Activated CD4-positive, alpha-beta T cell treated with anti-CD3 and anti-CD28 coated beads, Interleukin-2, amount 50 U/mL, for 1 hour (primary cell): Measurements from ENCODE around the gene PPP1R9B.

ENCODE experiments used
- DNase-seq: peaks from one replicate; pipeline ENCODE4 v3.0.0-alpha.2; 2020

The PPP1R9B gene

GRCh38 chr17:50186661-50187393, 36.4 kb upstream of the PPP1R9B start:
- DNase-seq, result no peak

- DNase-seq, result no peak
These were observed 35.4 kb upstream of the PPP1R9B start for GRCh38 chr17:50185631-50186471.

GRCh38 chr17:50184611-50185398, 34.3 kb upstream of the PPP1R9B start:
- no peak for DNase-seq

GRCh38 chr17:50184064-50184463, 33.6 kb upstream of the PPP1R9B start:
- no peak for DNase-seq

GRCh38 chr17:50183421-50183994, 33.0 kb upstream of the PPP1R9B start:
- DNase-seq, result no peak

GRCh38 chr17:50182783-50183420, 32.4 kb upstream of the PPP1R9B start:
- no peak for DNase-seq

- DNase-seq, result no peak
These were observed 31.4 kb upstream of the PPP1R9B start for GRCh38 chr17:50181591-50182560.

GRCh38 chr17:50181144-50181543, 30.7 kb upstream of the PPP1R9B start:
- DNase-seq, result no peak

GRCh38 chr17:50180620-50181019, 30.1 kb upstream of the PPP1R9B start:
- no peak for DNase-seq

GRCh38 chr17:50180111-50180510, 29.6 kb upstream of the PPP1R9B start:
- no peak for DNase-seq

- peak; percentile 45 for DNase-seq
These were observed 27.7 kb upstream of the PPP1R9B start for GRCh38 chr17:50177983-50178834.

- no peak for DNase-seq
These were observed 27.0 kb upstream of the PPP1R9B start for GRCh38 chr17:50177476-50177875.

GRCh38 chr17:50176559-50177357, 26.3 kb upstream of the PPP1R9B start:
- DNase-seq, result no peak

- DNase-seq, result no peak
These were observed 24.7 kb upstream of the PPP1R9B start for GRCh38 chr17:50175035-50175807.

GRCh38 chr17:50174444-50174843, 24.0 kb upstream of the PPP1R9B start:
- DNase-seq, result no peak

- DNase-seq, result no peak
These were observed 23.0 kb upstream of the PPP1R9B start for GRCh38 chr17:50173335-50173941.

- DNase-seq, result no peak
These were observed 22.5 kb upstream of the PPP1R9B start for GRCh38 chr17:50172936-50173334.

- no peak for DNase-seq
These were observed 21.7 kb upstream of the PPP1R9B start for GRCh38 chr17:50172130-50172529.
